Activated CD8-positive, alpha-beta memory T cell treated with anti-CD3 and anti-CD28 coated beads, Interleukin-2, amount 50 U/mL, for 4 hours (primary cell): ENCODE measurements around the gene OXER1.

ENCODE experiments used
- DNase-seq: peaks from one replicate; pipeline ENCODE4 v3.0.0-alpha.2; 2020

The OXER1 gene

GRCh38 chr2:42764096-42764495 lies at the start of gene OXER1:
Gene OXER1, minus strand, starts transcription at chr2:42764135. Its CDS starts 73 bp downstream, at chr2:42764062.
- DNase-seq: no peak

- no peak for DNase-seq
Observed at GRCh38 chr2:42812899-42813479, 49.1 kb upstream of the OXER1 start.

GRCh38 chr2:42810971-42811811 lies 47.3 kb upstream of the OXER1 start:
- DNase-seq: peak; percentile 47

GRCh38 chr2:42810121-42810970 lies 46.4 kb upstream of the OXER1 start:
- peak; percentile 92 for DNase-seq

GRCh38 chr2:42809819-42810120 lies 45.8 kb upstream of the OXER1 start:
- no peak for DNase-seq

GRCh38 chr2:42809131-42809818 lies 45.3 kb upstream of the OXER1 start:
- no peak for DNase-seq

GRCh38 chr2:42808301-42808700 lies 44.4 kb upstream of the OXER1 start:
- DNase-seq: no peak

DNA sequence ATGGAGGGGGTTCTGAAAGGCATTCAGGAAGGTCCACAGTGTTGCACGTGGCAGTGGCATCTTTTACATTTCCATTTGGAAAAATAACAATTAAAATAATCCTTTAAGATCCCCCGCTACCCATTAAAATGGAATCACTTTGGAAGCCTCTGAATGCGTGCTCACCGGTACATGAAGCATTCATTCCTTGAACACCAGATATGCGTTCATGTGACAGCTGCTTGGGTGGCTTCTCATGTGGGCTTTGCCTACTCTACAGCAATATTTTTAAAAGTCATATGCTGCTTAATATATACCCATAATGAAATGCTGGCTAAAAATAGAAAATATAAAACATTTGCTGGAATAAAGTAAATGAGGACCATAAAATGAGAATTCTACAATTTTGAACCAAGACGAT lies 42.9 kb upstream of the OXER1 start:
- no peak for DNase-seq

- DNase-seq: no peak
Observed at GRCh38 chr2:42804891-42805290, 41.0 kb upstream of the OXER1 start.

DNA sequence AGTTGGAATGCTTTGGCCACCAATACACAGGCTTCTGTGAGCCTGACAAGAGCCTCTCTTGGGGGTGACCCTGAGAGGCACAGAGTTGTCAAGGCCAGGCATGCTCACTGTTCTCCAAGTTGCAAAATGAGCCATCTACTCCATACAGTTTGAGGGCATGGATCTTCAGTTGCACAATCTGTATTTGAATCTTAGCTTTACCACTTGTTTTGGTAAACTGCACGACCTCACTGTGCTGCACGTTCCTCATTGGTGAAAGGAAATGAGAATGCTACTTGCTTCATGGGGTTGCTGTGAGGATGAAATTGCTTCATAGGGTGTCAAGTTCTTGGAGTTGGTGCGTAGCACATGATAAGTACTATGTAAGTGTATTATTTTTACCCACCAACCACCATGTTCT lies 40.4 kb upstream of the OXER1 start:
- no peak for DNase-seq

DNA sequence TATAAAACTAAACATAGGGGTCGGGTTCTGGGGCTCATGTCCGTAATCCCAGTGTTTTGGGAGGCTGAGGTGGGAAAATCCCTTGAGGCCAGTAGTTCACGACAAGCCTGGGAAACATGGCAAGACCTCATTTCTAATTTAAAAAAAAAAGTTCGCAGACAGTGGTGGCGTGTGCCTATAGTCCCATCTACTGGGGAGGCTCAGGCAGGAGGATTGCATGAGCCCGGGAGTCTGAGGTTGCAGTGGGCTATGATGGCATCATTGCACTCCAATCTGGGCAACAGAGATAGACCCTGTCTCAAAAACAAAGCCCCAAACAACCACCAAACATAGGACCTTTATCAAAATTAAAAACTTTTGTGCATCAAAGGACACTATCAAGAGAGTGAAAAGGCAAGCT lies 38.2 kb upstream of the OXER1 start:
- DNase-seq: no peak

DNA sequence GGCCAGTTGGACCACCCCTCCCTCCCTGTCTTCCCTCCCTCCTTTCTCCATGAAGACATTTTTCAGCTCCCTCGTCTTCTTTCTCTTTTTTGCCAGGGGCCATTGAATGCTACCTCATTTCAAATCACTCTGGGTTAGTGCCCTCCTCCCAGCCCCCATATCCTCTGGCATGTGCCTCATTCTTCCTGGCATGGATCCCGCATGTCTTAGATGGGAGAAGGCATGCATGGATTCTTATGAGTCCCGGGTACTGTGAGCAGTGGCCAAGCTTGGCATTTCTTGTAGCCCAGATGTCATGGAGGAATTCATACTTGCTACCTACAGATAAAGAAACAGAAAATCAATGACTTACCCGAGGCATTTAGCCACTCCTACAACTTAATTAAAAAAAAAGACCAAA lies 37.4 kb upstream of the OXER1 start:
- DNase-seq: no peak

- DNase-seq: no peak
Observed at GRCh38 chr2:42800981-42801380, 37.0 kb upstream of the OXER1 start.

- DNase-seq: no peak
Observed at GRCh38 chr2:42800461-42800962, 36.6 kb upstream of the OXER1 start.

DNA sequence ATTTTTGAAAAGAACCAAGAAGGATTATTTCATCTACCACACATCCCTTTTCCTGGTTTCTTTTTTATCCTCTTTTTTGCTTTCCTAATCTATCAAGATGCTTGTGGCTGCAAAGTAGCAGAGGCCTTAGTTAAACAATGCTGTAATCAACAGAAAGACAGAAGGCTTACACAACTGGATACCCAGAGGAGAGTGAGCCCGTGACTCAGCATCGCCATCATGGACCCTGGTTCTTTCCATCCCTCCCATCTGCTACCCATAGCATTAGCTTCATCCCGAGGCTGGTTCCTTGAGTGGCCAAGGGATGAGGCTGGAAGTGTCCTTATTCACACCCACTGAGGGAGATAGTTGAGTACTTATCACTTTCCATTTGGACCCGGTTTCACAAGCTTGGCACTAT lies 35.9 kb upstream of the OXER1 start:
- no peak for DNase-seq

GRCh38 chr2:42797281-42797680 lies 33.3 kb upstream of the OXER1 start:
- no peak for DNase-seq

- DNase-seq: no peak
Observed at GRCh38 chr2:42796427-42797248, 32.7 kb upstream of the OXER1 start.

- no peak for DNase-seq
Observed at GRCh38 chr2:42795841-42796301, 31.9 kb upstream of the OXER1 start.

- DNase-seq: no peak
Observed at GRCh38 chr2:42795275-42795674, 31.3 kb upstream of the OXER1 start.

DNA sequence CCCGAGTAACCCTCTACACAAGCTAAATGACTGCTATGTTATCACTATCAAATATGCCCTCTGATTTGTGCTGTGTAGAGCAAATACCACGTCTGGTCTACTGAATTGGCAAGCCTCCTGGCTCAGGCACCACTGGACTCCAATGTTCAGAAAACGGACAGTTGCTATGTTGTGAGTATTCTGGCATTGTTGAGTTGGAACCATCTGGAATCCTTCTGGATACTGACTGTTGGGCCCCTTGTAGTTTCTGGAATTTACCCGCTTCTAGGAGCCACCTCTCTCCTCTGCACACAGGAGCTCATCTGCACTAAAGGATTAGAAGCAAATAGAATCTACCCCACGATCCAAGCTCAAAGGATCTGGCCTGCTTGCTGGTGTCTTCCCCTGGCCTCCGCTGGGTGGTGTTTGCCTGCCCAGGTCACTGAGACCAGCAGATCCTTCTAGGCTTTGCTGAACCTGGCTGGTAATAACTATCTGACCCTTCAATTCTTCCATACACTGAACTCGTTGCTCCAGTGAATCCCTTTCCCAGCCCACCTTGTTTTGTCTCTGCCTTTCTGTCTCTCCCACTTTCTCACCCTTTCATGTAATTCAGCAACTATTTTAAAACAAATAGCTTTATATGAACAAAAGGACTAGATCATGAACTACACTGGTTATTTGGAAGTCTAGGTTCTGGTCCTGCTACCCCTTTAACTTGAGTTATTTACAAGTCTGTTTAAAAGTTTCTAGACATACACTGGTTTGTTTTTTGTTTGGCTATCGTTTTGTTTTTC lies 30.5 kb upstream of the OXER1 start:
- no peak for DNase-seq
